G401.6 (cell line): ENCODE results near the gene ATG16L1.

ENCODE experiments used
- FAIRE-seq: peaks from 2 replicates; lab custom pipeline; 2012; peaks lifted over from hg19 to GRCh38; lab: Jason Lieb, UNC

The ATG16L1 gene

GRCh38 chr2:233251306-233252116, at the start of gene ATG16L1:
ATG16L1 (plus strand) TSS chr2:233251673; CDS start chr2:233251828, 155 bp downstream.
- FAIRE-seq = peak; percentile 93

GRCh38 chr2:233202531-233202944, 48.9 kb upstream of the ATG16L1 start:
- no peak for FAIRE-seq

DNA sequence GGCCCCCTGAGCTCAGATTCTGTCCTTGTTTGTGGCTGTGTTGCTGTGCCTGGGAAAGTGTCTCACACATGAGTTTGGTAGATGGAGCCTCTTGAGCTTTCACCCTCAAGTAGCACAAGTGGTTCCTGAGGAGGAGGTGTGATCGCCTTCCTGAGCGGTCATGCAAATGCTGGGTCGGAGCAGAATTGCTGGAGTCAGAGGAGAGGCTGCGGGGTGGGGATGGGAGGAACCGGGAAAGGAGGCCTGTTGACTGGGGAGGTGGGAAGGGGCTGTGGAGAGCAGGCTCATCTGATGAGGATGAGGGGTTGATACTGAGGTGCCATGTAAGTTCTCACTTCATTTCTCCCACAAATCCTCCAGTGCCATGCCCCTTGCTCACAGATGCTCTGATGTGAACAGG, 48.4 kb upstream of the ATG16L1 start:
- FAIRE-seq = no peak

GRCh38 chr2:233204286-233204936, 47.1 kb upstream of the ATG16L1 start:
- FAIRE-seq = no peak

DNA sequence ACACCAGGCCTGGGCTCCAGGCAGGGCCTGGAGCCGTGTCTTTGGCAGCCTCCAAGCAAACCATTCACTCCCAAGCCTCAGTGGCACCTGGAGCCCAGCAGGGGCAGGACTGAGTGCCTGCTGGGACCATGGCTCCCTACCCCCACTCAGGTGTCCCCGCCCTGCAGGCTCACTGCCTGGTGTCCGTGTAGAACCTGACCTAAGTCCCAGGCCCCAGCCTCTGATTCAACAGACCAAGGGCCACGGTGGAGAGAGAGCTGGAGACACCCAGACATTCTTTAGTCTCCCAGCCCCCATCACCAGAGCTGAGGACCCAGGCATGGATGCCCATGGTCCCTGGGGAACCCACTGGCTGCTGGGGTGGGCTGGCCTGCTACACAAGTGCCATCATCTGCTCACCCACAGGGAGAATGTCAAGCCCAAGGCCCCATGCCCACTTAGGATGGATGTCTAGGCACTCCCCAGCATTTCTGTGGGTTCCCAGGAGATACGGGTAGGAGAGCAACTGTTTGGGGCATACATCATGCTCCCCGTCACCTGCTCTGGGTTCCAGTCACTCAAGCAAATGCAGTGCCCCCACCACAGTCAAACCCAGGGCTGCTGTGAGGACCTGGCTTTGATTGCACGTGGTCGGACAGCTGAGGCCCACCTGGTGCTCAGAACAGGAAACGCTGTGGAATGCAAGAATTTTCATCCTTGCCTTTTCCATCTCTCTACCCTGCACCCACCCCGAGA, 42.9 kb upstream of the ATG16L1 start:
- no peak for FAIRE-seq

- no peak for FAIRE-seq
These were observed 42.3 kb upstream of the ATG16L1 start for GRCh38 chr2:233209117-233209532.

- no peak for FAIRE-seq
These were observed 41.8 kb upstream of the ATG16L1 start for GRCh38 chr2:233209533-233210171.

DNA sequence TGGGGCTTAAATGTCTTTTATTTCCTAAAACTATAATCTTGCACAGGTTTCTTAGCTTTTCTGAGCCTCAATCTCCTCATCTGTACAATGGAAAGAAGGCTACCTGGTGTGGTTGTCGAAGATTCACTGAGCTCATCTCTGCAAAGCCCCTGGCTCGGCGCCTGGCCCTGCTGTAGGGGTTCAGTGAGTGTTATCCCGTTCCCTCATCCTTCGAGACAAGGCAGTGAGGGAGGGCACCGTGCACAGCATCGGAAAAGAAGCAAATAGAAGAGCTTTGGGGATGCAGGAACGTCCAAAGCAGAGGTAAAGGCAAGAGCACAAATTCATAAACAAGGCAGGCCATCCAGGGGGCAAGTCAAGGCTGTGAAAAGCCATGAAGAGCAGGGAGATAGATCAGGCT, 41.2 kb upstream of the ATG16L1 start:
- FAIRE-seq = no peak

GRCh38 chr2:233210843-233211547, 40.5 kb upstream of the ATG16L1 start:
- no peak for FAIRE-seq

DNA sequence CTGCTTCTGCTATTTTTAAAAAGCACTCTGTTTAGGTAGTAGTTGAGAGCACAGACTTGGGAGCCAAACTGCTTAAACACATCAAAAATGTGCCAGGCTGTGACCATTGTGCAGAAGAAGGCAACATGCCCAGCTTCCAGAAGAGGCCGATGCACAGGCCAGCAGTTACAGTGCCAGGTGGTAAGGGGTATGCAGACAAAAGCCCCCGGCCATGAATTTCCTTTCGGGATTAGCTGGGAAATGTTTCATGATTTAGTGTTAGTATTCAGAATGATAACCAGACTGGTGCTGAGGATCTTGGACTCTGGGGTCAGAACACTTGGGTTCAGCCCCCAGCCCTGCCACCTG, 40.0 kb upstream of the ATG16L1 start:
- FAIRE-seq = no peak

GRCh38 chr2:233213011-233213410, 38.5 kb upstream of the ATG16L1 start:
- FAIRE-seq = no peak

DNA sequence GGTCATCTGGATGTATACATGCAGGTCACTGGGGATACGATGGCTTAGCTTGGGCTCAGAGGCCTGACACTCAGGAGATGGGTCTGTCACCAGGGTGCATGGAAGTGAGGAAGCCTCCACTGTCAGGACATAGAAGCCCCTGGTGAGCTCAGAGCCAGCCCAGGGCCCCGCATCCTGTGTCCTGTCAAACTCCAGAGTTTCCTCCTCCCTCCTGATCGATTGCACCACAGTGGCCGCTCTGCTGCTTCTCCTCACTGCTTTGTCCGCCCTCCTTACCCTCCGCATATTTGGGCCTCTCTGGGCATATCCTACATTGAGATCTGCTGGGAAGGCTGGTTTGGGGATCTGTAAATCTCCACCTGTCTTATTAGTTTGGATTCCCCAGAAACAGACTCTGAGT, 37.5 kb upstream of the ATG16L1 start:
- no peak for FAIRE-seq

- no peak for FAIRE-seq
These were observed 33.5 kb upstream of the ATG16L1 start for GRCh38 chr2:233217892-233218377.

DNA sequence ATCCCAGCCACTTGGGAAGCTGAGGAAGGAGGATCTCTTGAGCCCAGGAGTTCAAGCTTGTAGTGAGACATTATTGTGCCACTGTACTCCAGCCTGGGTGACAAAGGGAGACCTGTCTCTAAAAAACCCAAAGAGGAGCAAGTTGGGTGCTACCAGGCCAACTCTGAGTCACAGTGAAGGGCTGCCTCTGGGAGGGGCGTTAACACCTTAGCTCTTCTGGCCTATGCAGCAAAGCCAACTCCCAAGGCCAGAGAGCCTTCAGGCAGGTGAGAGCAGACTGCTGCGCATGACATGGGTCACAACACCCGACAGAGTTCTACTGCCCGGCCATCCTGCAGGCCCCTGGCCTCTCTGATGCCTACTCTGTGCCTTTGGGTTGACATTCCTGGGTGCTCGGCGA, 32.6 kb upstream of the ATG16L1 start:
- no peak for FAIRE-seq

DNA sequence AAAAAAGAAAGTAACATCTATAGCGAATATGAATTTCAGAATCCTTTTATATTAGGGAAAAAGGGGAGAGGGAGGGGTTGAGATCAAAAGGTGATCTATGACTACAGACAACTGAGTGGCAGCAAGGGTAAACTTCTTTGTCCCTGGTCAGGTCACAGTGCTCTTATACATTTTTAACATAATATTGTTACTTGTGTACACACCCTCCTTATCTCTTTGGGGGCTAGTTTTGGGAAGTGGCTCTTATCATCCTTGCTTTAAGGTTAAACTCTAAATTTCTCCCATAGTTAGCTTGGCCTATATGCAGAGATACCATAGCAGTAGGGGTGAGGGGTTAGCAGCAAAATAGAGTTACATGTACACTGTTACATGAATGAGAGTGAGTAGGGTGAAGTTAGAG, 31.6 kb upstream of the ATG16L1 start:
- no peak for FAIRE-seq

DNA sequence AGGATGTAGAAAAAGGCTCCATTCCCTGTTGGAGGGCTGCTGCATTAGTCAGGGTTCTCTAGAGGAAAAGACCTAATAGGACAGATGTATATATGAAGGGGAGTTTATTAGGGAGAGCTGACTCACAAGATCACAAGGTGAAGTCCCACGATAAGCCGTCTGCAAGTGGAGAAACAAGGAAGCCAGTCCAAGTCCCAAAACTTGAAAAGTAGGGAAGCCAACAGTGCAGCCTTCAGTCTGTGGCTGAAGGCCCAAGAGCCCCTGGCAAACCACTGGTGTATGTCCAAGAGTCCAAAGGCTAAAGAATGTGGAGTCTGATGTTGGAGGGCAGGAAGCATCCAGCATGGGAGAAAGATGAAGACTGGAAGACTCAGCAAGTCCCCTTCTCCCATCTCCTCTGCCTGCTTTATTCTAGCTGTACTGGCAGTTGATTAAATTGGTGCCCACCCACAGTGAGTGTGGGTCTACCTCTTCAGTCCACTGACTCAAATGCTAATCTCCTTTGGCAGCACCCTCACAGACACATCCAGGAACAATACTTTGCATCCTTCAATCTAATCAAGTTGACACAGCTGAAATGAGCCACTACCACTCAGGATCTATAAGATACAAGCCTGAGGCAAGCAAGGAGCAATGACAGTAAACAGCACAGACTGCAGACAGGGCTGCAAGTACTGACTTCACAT, 30.0 kb upstream of the ATG16L1 start:
- FAIRE-seq = no peak

- FAIRE-seq = no peak
These were observed 28.2 kb upstream of the ATG16L1 start for GRCh38 chr2:233223059-233223894.

GRCh38 chr2:233225230-233226068, 26.0 kb upstream of the ATG16L1 start:
- no peak for FAIRE-seq

- FAIRE-seq = no peak
These were observed 24.9 kb upstream of the ATG16L1 start for GRCh38 chr2:233226511-233227031.
